HEK293T (cell line): ENCODE data around the gene HNRNPK.

Experiments
- BHLHE40 ChIP-seq: fragments of 450-650 bp; IDR thresholded peaks from 2 replicates; pipeline ENCODE4 v1.6.1; 2016; ENCODE audit warnings: mild to moderate bottlenecking, moderate library complexity, borderline replicate concordance
- FOXA1 ChIP-seq: fragments of 450-650 bp; IDR thresholded peaks from 2 replicates; pipeline ENCODE4 v1.6.1; 2016; ENCODE audit warnings: mild to moderate bottlenecking
- FOXM1 ChIP-seq: fragments of 450-650 bp; IDR thresholded peaks from 2 replicates; pipeline ENCODE4 v1.6.1; 2017; ENCODE audit warnings: mild to moderate bottlenecking, borderline replicate concordance
- SP1 ChIP-seq: fragments of 450-650 bp; IDR thresholded peaks from 2 replicates; pipeline ENCODE4 v1.6.1; 2017
- SUZ12 ChIP-seq: fragments of 450-650 bp; IDR thresholded peaks from 2 replicates; pipeline ENCODE4 v1.6.1; 2016; ENCODE audit warnings: mild to moderate bottlenecking

GRCh38 chr9:83932851-83933250 lies 47.2 kb downstream of the HNRNPK start:
- TF ChIP-seq SUZ12 (no peak), BHLHE40 (no peak), SP1 (no peak), FOXM1 (no peak), FOXA1 (no peak)
